Middle frontal gyrus (tissue), 1 donor: Measurements from ENCODE around the gene HOXB3.

Source experiments
- DNase-seq: peaks from one replicate; pipeline ENCODE4 v3.0.0-alpha.2; 2015; ENCODE audit warnings: low spot score; ENCODE audit errors: extremely low spot score

HOXB3 gene

GRCh38 chr17:48589831-48590606, at the start of gene HOXB3:
TSS of gene HOXB3 (minus strand) at chr17:48590241. CDS start at chr17:48552474, 37,767 bp downstream.
- DNase-seq: no peak

- no peak for DNase-seq
Observed at GRCh38 chr17:48639136-48639535, 49.1 kb upstream of the HOXB3 start.

- DNase-seq: no peak
Observed at GRCh38 chr17:48637323-48638260, 47.6 kb upstream of the HOXB3 start.

DNA sequence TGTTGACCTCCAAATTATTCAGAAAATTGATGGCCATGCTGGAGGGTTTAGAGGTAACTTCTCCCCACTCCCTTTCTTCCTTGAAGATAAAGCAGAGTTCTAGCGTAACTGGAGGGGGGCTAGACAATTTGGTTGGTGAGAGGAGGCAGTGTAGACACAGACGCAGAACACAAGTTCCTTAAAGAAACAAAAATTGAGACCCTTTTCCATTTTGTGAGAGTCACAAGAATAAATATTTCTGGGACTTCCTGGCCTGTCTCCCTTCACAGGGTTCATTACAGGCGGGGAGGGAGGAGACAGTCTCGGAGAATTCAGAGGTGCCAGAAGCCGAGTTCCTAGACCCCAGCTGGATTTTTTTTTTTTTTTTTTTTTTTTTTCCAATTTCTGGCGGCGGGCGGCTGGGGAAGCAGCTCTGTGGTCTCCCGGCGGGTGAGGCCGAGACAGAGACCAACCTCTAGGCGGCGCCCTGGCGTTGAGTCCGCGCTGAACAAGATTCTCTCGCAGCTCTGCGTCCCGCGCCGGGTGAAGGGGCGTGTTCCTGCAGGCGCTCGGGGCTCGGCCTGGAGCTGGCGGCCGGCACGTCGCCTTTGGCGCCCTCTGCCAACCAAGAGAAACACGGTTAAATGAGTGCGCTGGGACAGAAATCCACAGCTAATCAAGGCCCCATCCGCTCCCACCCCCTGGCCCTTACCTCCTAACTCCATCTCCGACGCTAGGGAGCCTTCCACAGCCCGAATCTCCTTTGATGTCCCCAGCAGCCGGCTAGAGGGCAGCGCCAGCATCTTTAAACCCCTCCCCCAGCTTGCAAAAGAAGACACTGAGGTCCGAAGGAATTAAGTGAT, 46.4 kb upstream of the HOXB3 start:
- DNase-seq: no peak

DNA sequence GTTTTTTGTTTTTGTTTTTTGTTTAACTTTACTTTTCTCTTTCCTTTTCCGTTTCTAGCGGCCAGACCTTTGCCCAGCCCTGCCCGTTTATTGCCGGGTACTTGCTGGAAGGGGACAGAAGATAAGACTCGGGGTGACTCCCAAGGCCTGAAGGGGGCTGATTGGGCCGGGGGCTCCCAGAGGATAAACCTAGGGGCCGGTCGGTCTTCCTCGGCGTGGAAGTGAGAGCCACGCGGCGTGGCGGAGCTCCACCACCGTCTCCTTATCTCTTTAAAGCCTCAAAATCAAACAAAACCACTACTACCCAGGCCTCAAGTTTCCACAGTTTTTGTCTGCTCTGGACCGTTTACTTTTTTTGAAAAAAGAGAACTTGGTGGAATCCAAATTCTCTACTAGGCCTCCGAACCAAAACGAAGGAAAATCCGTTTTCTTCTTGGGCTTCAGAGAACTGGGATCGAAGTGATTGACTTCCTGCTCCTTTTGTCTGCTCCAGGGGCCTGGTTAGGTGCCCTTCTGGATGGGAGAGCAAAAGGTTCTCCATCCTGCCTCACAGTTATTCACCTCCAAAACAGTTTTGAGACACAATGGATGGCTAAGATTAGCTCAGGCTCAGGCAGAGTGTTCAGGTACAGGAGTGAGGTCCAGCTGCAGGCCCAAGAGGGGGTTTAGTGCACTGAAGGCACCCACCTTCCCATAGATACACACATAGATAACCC, 44.6 kb upstream of the HOXB3 start:
- DNase-seq: no peak

DNA sequence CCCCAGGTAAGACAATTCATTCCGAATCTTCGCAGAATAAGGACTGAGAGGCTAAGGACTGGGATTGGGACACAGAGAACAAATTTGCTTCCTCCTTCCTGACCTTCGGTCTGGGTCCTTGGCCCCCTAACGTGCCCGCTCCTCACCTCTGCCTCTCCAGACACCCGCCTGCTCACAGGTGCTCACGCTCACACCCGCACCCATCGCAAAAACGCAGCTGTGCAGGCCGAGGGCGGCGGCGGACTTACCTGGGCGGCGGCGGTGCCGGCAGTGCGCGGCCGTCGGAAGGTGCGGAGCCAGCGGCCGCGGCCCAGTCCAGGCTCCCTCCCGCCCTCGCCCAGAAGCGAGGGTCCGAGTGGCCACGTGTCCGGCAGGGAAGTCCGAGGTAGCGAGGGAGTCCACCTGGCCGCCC, 43.2 kb upstream of the HOXB3 start:
- DNase-seq: no peak

DNA sequence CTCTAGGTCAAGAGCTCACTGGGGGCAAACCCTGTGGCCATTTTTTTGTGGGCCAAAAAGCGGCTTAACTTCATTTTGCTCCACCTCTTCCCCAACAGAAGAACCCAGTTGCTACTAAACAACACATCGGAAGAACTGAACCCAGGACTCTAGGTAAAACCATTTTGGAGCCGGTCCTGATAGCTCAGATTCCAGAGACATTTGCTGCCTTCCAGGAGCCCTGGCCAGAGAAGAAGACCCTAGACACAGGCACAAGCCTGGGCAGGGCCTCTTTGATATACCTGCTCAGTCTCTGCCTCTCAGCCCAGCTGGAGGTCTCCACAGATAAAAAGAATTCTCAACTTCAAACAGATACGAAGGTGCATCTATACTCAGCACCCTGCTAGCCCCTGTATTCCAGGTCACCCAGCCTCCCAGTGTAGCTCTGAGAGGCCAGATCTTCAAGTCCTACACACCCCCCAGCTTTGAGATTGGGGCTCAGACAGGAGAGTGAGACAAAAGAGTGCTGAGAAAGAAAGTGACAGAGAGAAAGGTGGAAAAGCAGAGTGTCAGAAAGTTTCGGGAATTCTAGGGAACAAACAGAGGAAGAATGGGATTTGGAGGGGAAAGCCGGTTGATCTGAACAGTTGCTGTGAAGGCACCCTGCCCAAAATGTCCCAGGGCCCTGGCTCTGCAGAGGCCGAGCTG, 42.7 kb upstream of the HOXB3 start:
- no peak for DNase-seq

- no peak for DNase-seq
Observed at GRCh38 chr17:48631693-48632578, 41.9 kb upstream of the HOXB3 start.

DNA sequence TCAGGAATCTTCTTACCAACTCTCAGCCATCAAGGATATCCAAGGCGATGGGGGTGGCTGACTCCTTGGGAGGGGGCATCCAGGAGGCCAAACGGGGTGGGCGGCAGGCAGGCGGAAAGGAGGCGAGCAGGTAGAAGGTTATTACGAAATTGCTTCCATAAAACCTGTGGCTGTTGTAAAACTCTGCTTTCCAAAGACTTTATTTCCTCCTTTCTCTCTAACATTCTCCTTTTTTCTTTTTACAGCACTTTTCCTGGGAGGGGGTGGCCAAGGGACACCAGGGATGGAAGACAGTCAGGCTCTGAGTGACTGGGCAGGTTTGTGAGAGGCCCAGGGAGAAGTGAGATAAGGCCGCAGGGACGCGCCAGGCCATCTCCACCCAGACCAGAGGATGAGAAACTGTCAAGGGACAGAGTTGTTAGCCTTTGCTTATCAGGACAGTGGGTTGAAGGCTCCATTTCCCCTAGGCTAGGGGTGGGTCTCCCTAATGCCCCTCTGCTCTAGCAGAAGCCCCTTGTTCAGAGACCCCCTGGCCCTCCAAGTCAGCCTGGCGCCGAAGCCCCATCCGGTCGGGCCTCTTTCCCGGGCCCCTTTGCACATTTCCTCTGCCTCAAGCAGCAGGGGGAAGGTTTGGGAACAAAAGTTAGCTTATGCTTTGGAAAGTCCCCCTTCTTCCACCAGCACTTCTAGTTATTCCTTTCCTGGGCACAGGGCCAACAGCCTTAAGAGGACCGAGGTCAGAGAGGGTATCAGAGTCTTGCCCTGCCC, 41.1 kb upstream of the HOXB3 start:
- no peak for DNase-seq

DNA sequence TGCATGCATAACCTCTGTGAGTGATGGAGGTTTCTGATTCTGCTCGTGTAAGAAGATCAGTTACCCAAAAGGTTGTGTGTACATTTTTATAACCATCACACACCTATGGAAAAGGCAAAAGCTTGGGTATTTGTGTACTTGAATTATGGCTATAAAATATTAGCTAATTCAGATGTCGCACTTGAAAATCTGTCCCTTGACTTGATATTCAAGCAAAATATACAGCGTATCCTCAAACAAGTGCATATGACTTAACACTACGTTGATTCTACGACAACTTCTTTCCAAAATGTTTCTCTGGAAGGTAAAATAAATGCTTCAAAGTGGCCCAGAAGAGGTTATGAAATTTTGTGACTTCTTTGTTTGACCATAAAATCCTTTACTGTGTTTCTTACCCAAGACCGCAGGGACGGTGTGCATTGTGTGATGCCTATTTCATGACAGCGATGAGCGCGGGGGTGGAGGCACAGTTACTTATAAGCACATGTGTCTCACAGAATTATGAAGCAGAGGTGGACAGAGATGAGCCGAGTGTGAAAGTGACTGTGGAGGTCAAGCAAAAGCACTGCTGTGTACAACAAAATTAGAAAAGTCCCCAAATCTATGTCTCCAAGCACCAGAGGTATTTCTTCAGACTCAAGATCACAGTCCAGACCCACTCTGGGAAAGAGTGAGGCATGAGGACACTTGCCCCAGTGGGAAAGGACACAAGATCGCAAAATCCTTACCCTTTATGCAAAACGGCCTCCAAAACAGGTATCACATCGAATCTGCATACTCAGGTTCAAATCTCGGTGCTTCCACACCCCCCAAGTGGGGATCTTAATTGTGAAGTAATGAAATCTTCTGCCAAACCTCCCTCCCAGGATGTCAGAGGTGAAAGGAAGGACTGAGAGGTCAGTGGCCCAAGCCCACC, 40.2 kb upstream of the HOXB3 start:
- no peak for DNase-seq

DNA sequence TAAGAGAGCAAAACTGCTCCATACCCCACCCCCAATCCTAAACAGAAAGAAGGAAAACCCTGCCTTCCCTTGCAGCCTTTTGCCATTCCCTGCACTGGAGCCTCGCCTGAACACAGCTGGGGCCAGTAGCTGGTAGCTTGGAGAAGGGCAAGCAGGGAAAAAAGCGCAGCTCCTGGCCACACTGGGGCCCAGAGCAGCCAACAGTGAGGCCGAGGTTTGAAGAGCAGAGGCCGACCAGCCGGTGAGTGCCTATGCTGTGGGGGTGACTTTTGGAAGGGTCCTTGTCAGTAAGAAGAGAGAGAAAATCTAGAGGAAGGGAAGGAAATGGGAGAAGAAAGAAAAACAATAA, 39.3 kb upstream of the HOXB3 start:
- DNase-seq: no peak

GRCh38 chr17:48628649-48629410, 38.8 kb upstream of the HOXB3 start:
- DNase-seq: no peak

GRCh38 chr17:48627623-48628521, 37.8 kb upstream of the HOXB3 start:
- no peak for DNase-seq

DNA sequence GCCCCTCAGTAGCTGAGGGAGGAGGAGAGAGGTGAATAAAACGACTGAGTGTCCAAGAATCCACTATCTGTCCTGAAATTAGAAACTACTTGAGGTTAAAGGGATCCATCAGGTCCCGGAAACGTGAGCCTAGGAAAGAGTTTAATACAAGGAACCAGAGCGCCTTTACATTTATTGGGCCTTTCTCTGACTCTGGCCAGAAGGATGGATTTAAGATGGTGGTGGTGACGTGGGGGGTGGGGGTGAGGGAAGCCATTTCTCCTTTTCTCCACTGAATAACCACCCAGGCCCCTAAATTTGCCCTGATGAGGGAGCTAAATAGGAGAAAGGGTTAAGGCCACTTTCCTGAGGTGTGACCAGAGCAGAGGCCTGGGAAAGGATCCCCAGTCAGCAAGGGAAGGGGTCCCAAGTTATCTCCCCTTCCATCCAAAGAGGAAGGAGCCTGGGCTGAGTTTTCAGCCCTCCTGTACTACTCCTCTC, 37.1 kb upstream of the HOXB3 start:
- no peak for DNase-seq

GRCh38 chr17:48626245-48627117, 36.4 kb upstream of the HOXB3 start, which contains the start of gene HOXB9:
TSS of gene HOXB9 (minus strand) at chr17:48626358. CDS start at chr17:48626269, 89 bp downstream.
- DNase-seq: no peak
